Measurements from ENCODE around the gene FASLG.

FASLG gene

DNA sequence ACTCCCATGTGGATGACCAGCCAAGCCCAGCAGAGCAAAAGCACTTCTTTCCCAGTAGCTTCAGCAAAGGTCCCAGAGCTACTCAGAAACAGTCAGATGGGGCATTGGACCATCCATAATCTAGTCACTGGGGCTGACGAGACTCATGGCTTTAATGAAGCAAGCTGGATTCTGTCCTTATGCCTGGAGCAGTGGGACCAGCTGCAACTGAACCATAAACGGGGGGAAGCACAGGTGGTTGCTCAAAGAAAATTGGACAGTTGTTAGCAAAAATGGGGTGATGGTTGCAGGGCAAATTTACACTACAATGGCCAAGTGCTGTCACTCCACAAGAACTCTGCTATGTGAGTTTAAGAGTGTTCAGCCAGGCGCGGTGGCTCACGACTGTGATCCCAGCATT lies 17.4 kb upstream of the FASLG start:
- FAIRE-seq, result no peak

GRCh38 chr1:172642970-172643369 lies 15.9 kb upstream of the FASLG start:
- DNase-seq (ENCODE audit: extremely low spot score, insufficient read length, low read depth), result no peak
- no peak for FAIRE-seq

More for the DNA sequence above, 17.4 kb upstream of the FASLG start:
- no peak for DNase-seq (ENCODE audit: extremely low spot score, insufficient read length, low read depth)

- FAIRE-seq, result no peak
These were observed 12.2 kb upstream of the FASLG start for GRCh38 chr1:172646653-172647052.

DNA sequence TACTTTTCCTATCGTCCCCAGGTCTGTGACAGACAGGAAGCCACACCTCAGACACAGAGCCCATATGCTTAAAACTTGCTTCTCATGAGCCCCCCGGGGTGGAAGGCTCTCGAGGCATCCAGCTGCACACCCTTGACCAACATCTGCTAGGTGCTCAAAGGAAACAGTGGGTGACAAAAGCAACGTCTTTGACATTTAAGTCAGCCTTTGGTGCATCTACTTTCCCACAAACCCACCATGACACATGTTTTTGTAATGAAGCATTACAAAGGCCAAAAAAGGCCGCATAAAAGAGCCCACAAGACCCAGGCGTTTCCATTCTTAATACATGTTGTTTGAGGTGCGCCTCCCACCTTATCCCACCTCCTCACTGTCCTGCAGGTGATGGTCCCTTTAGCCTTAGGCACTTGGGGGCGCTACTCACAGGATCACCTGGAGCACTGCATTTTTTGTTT lies 11.8 kb upstream of the FASLG start:
- DNase-seq (ENCODE audit: extremely low spot score, insufficient read length, low read depth), result no peak
- no peak for FAIRE-seq

More at GRCh38 chr1:172646653-172647052, 12.2 kb upstream of the FASLG start:
- DNase-seq (ENCODE audit: extremely low spot score, insufficient read length, low read depth), result no peak

- FAIRE-seq (no peak), DNase-seq (ENCODE audit: extremely low spot score, insufficient read length, low read depth) (no peak)
These were observed 10.9 kb upstream of the FASLG start for GRCh38 chr1:172647987-172648386.

- DNase-seq (ENCODE audit: extremely low spot score, insufficient read length, low read depth) (no peak), FAIRE-seq (no peak)
These were observed 8.3 kb upstream of the FASLG start for GRCh38 chr1:172650474-172651193.

GRCh38 chr1:172653015-172653709 lies 5.7 kb upstream of the FASLG start:
- no peak for DNase-seq (ENCODE audit: extremely low spot score, insufficient read length, low read depth)

GRCh38 chr1:172654535-172654934 lies 4.4 kb upstream of the FASLG start:
- FAIRE-seq, result no peak
- no peak for DNase-seq (ENCODE audit: extremely low spot score, insufficient read length, low read depth)

More at GRCh38 chr1:172653015-172653709, 5.7 kb upstream of the FASLG start:
- no peak for FAIRE-seq

- no peak for FAIRE-seq
These were observed 2.3 kb upstream of the FASLG start for GRCh38 chr1:172656576-172656975.

DNA sequence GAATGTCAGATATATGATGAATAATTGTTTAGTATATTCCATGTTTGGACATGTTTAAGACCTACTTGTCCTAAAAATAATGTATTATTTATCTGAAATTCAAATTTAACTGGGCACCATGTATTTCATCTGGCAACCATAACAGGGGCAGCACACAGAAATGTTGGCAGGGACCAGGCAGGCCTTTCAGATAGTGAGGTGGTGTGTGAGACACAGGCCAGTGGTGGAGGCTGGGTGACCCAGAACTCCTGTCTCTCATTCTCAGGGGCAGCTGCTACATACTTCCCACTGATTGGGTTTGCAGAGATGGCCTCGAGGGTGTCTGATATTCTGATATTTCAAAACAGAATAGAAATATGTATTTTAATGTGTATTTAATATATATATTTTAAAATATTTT lies 1.3 kb upstream of the FASLG start:
- no peak for DNase-seq (ENCODE audit: extremely low spot score, insufficient read length, low read depth)
- no peak for FAIRE-seq

More at GRCh38 chr1:172656576-172656975, 2.3 kb upstream of the FASLG start:
- no peak for DNase-seq (ENCODE audit: extremely low spot score, insufficient read length, low read depth)

GRCh38 chr1:172661107-172661506 lies 2.2 kb downstream of the FASLG start:
- DNase-seq (ENCODE audit: extremely low spot score, insufficient read length, low read depth), result no peak
- no peak for FAIRE-seq

GRCh38 chr1:172662464-172663109 lies 3.7 kb downstream of the FASLG start:
- peak; percentile 91 for FAIRE-seq

GRCh38 chr1:172663732-172664131 lies 4.8 kb downstream of the FASLG start:
- FAIRE-seq (no peak), DNase-seq (ENCODE audit: extremely low spot score, insufficient read length, low read depth) (no peak)

More at GRCh38 chr1:172662464-172663109, 3.7 kb downstream of the FASLG start:
- peak; percentile 48 for DNase-seq (ENCODE audit: extremely low spot score, insufficient read length, low read depth)

GRCh38 chr1:172668097-172668496 lies 9.2 kb downstream of the FASLG start:
- no peak for FAIRE-seq
- DNase-seq (ENCODE audit: extremely low spot score, insufficient read length, low read depth), result no peak

GRCh38 chr1:172669011-172669410 lies 10.1 kb downstream of the FASLG start:
- no peak for FAIRE-seq
- no peak for DNase-seq (ENCODE audit: extremely low spot score, insufficient read length, low read depth)

- DNase-seq (ENCODE audit: extremely low spot score, insufficient read length, low read depth) (no peak), FAIRE-seq (peak; percentile 64)
These were observed 11.4 kb downstream of the FASLG start for GRCh38 chr1:172670316-172670715.

- DNase-seq (ENCODE audit: extremely low spot score, insufficient read length, low read depth) (no peak), FAIRE-seq (peak; percentile 67)
These were observed 11.9 kb downstream of the FASLG start for GRCh38 chr1:172670791-172671190.

GRCh38 chr1:172671591-172671990 lies 12.7 kb downstream of the FASLG start:
- no peak for FAIRE-seq
- no peak for DNase-seq (ENCODE audit: extremely low spot score, insufficient read length, low read depth)

- no peak for FAIRE-seq
- no peak for DNase-seq (ENCODE audit: extremely low spot score, insufficient read length, low read depth)
These were observed 13.8 kb downstream of the FASLG start for GRCh38 chr1:172672720-172673119.

GRCh38 chr1:172673761-172674160 lies 14.9 kb downstream of the FASLG start:
- DNase-seq (ENCODE audit: extremely low spot score, insufficient read length, low read depth) (no peak), FAIRE-seq (no peak)

All from GM18507 (cell line).